CD1c-positive myeloid dendritic cell (primary cell): Measurements from ENCODE around the gene ARHGEF40.

ENCODE experiments used
- DNase-seq: peaks from one replicate; pipeline ENCODE4 v3.0.0-alpha.2; 2016; ENCODE audit errors: extremely low spot score

ARHGEF40 gene

DNA sequence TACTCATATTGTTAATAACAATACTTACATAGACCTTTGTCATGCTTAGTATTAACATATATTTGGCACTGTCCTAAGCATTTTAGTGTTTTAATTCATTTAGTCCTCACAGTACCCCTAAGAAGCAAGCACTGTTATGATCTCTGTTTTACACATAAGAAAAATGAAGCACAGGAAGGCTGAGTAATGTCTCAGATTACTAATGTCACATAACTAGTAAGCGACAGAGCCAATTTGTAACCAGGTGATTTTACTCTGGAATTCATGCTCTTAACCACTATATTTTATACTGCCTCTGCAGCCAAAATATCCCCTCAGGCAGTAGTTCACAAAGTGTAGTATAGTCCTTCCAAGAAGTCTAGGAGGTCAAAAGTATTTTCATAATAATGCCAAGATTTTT lies 51.0 kb downstream of the ARHGEF40 start:
- no peak for DNase-seq

DNA sequence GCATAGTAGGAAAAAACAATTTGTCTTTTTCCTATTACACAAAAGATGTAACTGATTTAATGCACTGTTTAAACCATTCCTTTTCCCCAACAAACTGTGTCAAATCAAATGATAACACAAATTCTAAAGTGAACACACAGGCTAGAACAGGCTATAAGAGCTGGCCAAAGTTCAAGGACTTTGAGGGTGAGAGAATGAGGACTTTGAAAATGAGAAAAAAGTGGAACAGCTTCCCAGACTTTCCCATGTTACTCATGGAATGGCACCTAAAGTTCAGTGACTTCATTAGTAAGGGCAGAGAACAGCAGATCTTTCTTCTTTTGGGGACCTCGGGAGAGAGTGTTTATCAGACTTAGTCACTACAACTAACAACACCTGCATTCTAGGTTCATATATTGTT lies 53.3 kb downstream of the ARHGEF40 start:
- DNase-seq: no peak

DNA sequence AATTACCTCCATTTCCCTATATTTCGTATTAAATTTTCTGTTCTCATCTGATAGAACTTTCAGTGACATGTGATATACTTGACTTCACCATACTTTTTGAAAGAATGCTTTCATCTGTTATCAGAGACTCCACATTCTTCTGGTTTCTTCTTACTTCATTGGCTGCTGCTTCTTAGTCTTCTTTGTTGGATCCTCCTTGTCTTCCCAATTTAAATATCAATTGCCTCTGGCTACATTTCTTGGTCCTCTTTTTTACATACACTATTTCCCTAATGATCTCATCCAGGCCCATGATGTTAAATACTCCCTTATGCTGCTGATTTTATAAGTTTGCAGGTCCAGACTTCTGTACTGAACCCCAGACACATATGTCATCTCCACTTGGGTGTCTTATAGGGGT lies 63.8 kb downstream of the ARHGEF40 start:
- no peak for DNase-seq

DNA sequence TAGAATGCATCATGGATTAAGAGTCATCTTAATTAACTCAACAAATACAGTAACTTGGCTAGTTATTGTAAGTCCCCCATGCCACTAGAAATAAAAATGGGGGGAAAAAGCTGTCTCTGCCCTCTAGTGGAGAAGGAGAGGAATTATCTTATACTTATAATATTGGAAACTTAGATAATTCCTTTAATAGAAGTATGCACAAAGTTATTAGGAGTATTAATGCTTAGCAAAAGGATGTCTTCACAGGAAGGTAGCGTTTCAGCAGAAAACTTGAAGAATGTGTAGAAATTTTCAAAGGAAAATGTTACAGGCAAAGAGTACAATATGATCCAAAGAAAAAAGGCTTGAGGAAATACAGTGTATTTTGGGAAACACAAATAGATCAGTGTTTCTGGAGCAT lies 65.9 kb downstream of the ARHGEF40 start:
- DNase-seq: peak; percentile 36
